ENCODE results near the gene CA10. TPM values are rescaled to one million over a fixed set of nuclear protein-coding genes. Genes with fewer than 3 reads are reported as not detected.

Gene CA10
- total RNA-seq, 1 experiment from 2014 or later: not detected

DNA sequence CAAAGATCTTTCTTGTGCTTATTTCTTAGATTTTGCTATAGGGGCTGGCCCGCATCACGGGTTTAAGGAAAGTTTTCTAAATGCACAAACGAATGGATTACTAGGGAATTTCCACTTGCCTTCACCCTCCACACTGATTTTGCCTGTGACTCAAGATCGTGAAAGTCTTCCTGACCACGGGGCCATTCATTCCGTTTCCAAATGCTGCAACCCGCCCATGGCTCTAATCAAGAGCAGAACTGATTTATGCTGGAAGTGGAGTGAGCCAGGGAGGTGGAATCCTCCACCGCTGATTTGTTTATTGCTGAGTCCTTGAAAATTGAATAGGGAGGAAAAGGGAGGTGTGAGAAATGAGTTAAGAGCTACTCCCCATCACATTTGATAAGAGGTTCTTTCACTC is 52.4 kb downstream of the CA10 start:
- H4K20me1 ChIP-seq (ENCODE audit: insufficient read depth): no peaks in the 10 kb centered on the region
- no peaks in the 10 kb centered on the region for H3K9me3 ChIP-seq (ENCODE audit: insufficient read depth, low read depth)
- no peak overlapping the region for H3K4me2 ChIP-seq
- no peaks in the 10 kb centered on the region for H3K36me3 ChIP-seq (ENCODE audit: low read depth)
- BruUV-seq (replicated peaks): no TSS peak
- H3K4me1 ChIP-seq (replicated peaks; ENCODE audit: insufficient read depth): no peaks in the 10 kb centered on the region
- no peaks in the 10 kb centered on the region for H3K27me3 ChIP-seq (ENCODE audit: insufficient read depth, low read depth)
- ChIA-PET POLR2A (ENCODE audit: unreplicated experiment) (no interaction called here), CTCF (interaction anchor here (1.4 kb wide), 1 partner anchor 341 kb away, joined by 3 read pairs; no protein-coding TSS in a partner anchor)
- no peak overlapping the region for H2AFZ ChIP-seq
- no peak for DNase-seq
- H3K27ac ChIP-seq: no peak overlapping the region
- no peaks in the 10 kb centered on the region for H3K9me2 ChIP-seq (ENCODE audit: insufficient read depth)
- intact Hi-C loops (cut with micrococcal nuclease; ENCODE audit: unreplicated experiment): loop anchor here (1.0 to 10.0 kb wide), 3 partner anchors 342 to 807 kb away; no protein-coding TSS in a partner anchor
- no peak overlapping the region for H3K4me3 ChIP-seq
- no peaks in the 10 kb centered on the region for H3K79me2 ChIP-seq (ENCODE audit: low read depth)
- TF ChIP-seq EZH2 (IDR thresholded peaks at IDR 0.05; ENCODE audit: low read depth): no peak
- TF ChIP-seq, protein P1, sequence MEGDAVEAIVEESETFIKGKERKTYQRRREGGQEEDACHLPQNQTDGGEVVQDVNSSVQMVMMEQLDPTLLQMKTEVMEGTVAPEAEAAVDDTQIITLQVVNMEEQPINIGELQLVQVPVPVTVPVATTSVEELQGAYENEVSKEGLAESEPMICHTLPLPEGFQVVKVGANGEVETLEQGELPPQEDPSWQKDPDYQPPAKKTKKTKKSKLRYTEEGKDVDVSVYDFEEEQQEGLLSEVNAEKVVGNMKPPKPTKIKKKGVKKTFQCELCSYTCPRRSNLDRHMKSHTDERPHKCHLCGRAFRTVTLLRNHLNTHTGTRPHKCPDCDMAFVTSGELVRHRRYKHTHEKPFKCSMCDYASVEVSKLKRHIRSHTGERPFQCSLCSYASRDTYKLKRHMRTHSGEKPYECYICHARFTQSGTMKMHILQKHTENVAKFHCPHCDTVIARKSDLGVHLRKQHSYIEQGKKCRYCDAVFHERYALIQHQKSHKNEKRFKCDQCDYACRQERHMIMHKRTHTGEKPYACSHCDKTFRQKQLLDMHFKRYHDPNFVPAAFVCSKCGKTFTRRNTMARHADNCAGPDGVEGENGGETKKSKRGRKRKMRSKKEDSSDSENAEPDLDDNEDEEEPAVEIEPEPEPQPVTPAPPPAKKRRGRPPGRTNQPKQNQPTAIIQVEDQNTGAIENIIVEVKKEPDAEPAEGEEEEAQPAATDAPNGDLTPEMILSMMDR (conservative IDR thresholded peaks at IDR 0.05): no peak
- no peaks in the 10 kb centered on the region for H3F3A ChIP-seq (ENCODE audit: insufficient read depth, low read depth)

DNA sequence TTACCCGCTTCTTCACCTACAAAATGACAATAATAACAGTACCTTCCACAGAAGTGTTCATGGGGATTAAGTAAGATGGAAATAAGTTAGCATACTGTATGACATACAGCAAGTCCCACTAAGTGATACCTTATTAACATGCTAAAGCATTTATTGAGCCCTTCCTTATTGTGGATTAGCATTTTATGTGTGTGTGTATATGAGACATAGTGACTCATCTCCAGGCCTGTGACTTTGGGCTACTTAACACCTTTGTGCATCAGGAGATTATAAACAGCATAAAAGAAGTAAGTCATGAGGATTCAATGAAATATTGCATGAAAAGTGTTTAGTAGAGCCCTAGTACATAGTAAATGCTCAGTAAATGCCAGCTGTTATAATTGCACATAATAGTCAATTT is 52.9 kb downstream of the CA10 start:
- BruUV-seq (replicated peaks): no TSS peak
- no peaks in the 10 kb centered on the region for H3F3A ChIP-seq (ENCODE audit: insufficient read depth, low read depth)
- H3K27me3 ChIP-seq (ENCODE audit: insufficient read depth, low read depth): no peaks in the 10 kb centered on the region
- H3K79me2 ChIP-seq (ENCODE audit: low read depth): no peaks in the 10 kb centered on the region
- DNase-seq: no peak
- H3K9me3 ChIP-seq (ENCODE audit: insufficient read depth, low read depth): no peaks in the 10 kb centered on the region
- TF ChIP-seq EZH2 (IDR thresholded peaks at IDR 0.05; ENCODE audit: low read depth): no peak
- TF ChIP-seq, protein P1 (conservative IDR thresholded peaks at IDR 0.05): no peak
- H3K27ac ChIP-seq: no peak overlapping the region
- no peaks in the 10 kb centered on the region for H3K9me2 ChIP-seq (ENCODE audit: insufficient read depth)
- H3K36me3 ChIP-seq (ENCODE audit: low read depth): no peaks in the 10 kb centered on the region
- no peaks in the 10 kb centered on the region for H4K20me1 ChIP-seq (ENCODE audit: insufficient read depth)
- POLR2A ChIA-PET (ENCODE audit: unreplicated experiment): no interaction called here
- CTCF ChIA-PET: interaction anchor here (1.4 kb wide), 1 partner anchor 341 kb away, joined by 3 read pairs; no protein-coding TSS in a partner anchor
- no peak overlapping the region for H3K4me3 ChIP-seq
- H3K4me1 ChIP-seq (replicated peaks; ENCODE audit: insufficient read depth): no peaks in the 10 kb centered on the region
- no peak overlapping the region for H2AFZ ChIP-seq
- intact Hi-C loops (cut with micrococcal nuclease; ENCODE audit: unreplicated experiment): loop anchor here (10.0 kb wide), 1 partner anchor 731 kb away; no protein-coding TSS in a partner anchor
- no peak overlapping the region for H3K4me2 ChIP-seq

DNA sequence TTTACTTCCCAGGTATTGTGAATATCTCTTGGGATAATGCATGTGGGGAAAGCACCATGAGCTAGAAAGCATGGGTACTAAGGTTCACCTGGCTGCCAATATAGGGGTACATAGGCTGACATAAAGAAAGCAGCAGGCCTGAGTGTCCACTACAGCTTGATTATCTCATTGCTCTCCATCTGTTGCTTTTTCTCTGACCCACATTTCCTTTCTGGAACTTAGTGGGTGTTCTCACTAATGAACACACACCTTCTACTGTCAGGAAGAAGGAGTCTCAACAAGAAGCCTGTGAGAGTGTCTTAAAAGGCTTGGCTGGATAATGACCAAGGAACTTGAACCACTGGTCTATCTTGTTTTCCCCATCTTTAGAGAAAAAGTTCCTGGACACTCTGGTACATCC is 62.5 kb downstream of the CA10 start:
- Histone ChIP-seq H3K9me2 (ENCODE audit: insufficient read depth) (no peaks in the 10 kb centered on the region), H4K20me1 (ENCODE audit: insufficient read depth) (no peaks in the 10 kb centered on the region), H3F3A (ENCODE audit: insufficient read depth, low read depth) (no peaks in the 10 kb centered on the region), H3K27me3 (ENCODE audit: insufficient read depth, low read depth) (no peaks in the 10 kb centered on the region; the same call in 1 of the 2 replicates), H3K9me3 (ENCODE audit: insufficient read depth, low read depth) (no peaks in the 10 kb centered on the region), H3K4me2 (no peak overlapping the region), H2AFZ (no peak overlapping the region), H3K4me1 (replicated peaks; ENCODE audit: insufficient read depth) (no peaks in the 10 kb centered on the region), H3K4me3 (no peak overlapping the region), H3K27ac (no peak overlapping the region), H3K36me3 (ENCODE audit: low read depth) (no peaks in the 10 kb centered on the region), H3K79me2 (ENCODE audit: low read depth) (no peaks in the 10 kb centered on the region)
- BruUV-seq (replicated peaks): no TSS peak
- TF ChIP-seq, protein P1 (conservative IDR thresholded peaks at IDR 0.05): no peak
- no peak for TF ChIP-seq EZH2 (IDR thresholded peaks at IDR 0.05; ENCODE audit: low read depth)
- no peak for DNase-seq
- CTCF ChIA-PET: no interaction called here
- intact Hi-C loops (cut with micrococcal nuclease; ENCODE audit: unreplicated experiment): no loop called here
- POLR2A ChIA-PET (ENCODE audit: unreplicated experiment): no interaction called here

Data from PC-9 (cell line).